HepG2 (cell line): Measurements from ENCODE around the gene MICALL2. TPM values are rescaled to one million over a fixed set of nuclear protein-coding genes. Genes with fewer than 3 reads are reported as not detected.
A peak's percentile ranks its signal among the peaks of the same experiment; 100 is the strongest.

Experiments
- ATAC-seq: fragments of 200-7000 bp; cut with Tn5 transposase; 3 replicates; pipeline ENCODE4 v1.9.1; 2020; ENCODE audit warnings: mild to moderate bottlenecking, moderate library complexity
- BruUV-seq: library from RNA; stranded (reverse); fragments of 400-500 nt; replicated peaks from 2 replicates; lab custom pipeline; 2021; lab: Mats Ljungman, UMichigan
- CTCF ChIA-PET: fragments of 300-600 bp; formaldehyde crosslinking; extraction: SDS; loops from one replicate; lab custom pipeline; 2021; ENCODE audit warnings: low total read pairs, inconsistent platforms, low intra/inter-chr PET ratio; lab: Yijun Ruan, JAX
- POLR2A ChIA-PET: fragments of 350-600 bp; sonication (Branson Sonifier 250); formaldehyde crosslinking; loops from one replicate; lab custom pipeline; 2020; ENCODE audit warnings: antibody characterized with exemption, inconsistent platforms; lab: Yijun Ruan, JAX
- DNase-seq: peaks from one replicate; pipeline ENCODE4 v3.0.0-alpha.2; 2015; ENCODE audit warnings: low spot score
- FAIRE-seq: peaks from 3 replicates; lab custom pipeline; 2011; peaks lifted over from hg19 to GRCh38; lab: Jason Lieb, UNC
- H2AFZ ChIP-seq: one replicate; pipeline ENCODE4 v1.6.1; 2011; ENCODE audit warnings: low read length, inconsistent platforms
- H3K27ac ChIP-seq: fragments of 300-600 bp; 3 replicates; pipeline ENCODE4 v1.8.0; 2011; ENCODE audit warnings: mixed run types, mild to moderate bottlenecking, mixed read lengths, low read length, inconsistent platforms; ENCODE audit not compliant: insufficient read depth; ENCODE audit errors: extremely low read length
- H3K27me3 ChIP-seq, 2 experiments: fragments of 200-600 bp in 1 of 2; 2 replicates in 1 of 2; 3 replicates in 1 of 2; pipeline versions ENCODE4 v1.6.0 to v1.8.0; 2011; ENCODE audit warnings: low read length in 2 of 2, mild to moderate bottlenecking in 2 of 2, moderate library complexity in 2 of 2, inconsistent platforms in 1 of 2; ENCODE audit not compliant: insufficient read depth in 2 of 2, control insufficient read depth in 1 of 2
- H3K36me3 ChIP-seq, 2 experiments: fragments of 200-600 bp in 1 of 2; replicated peaks in 1 of 2; 2 replicates in 1 of 2; 3 replicates in 1 of 2; pipeline versions ENCODE4 v1.5.1 to v1.8.0; 2011; ENCODE audit warnings: low read length in 2 of 2, inconsistent platforms in 1 of 2; ENCODE audit not compliant: insufficient read depth in 2 of 2, control insufficient read depth in 1 of 2
- H3K4me1 ChIP-seq: 2 replicates; pipeline ENCODE4 v1.5.1; 2012; ENCODE audit warnings: low read length, inconsistent platforms; ENCODE audit not compliant: insufficient read depth
- H3K4me2 ChIP-seq: 2 replicates; pipeline ENCODE4 v1.6.0; 2011; ENCODE audit warnings: low read depth, low read length, inconsistent platforms
- H3K4me3 ChIP-seq, 3 experiments: fragments of 200-600 bp in 1 of 3; sonication (generic), shearing (Covaris generic) in 1 of 3; replicated peaks in 1 of 3; 2 replicates each; pipeline ENCODE4 v1.5.1; 2011 to 2016; ENCODE audit warnings: low read length in 3 of 3, inconsistent platforms in 2 of 3, low read depth in 2 of 3, mild to moderate bottlenecking in 2 of 3, control low read depth in 1 of 3, mixed read lengths in 1 of 3; ENCODE audit not compliant: insufficient read depth in 1 of 3
- H3K79me2 ChIP-seq: one replicate; pipeline ENCODE4 v1.6.1; 2011; ENCODE audit warnings: low read length, inconsistent platforms; ENCODE audit not compliant: insufficient read depth
- H3K9ac ChIP-seq: 2 replicates; pipeline ENCODE4 v1.6.0; 2011; ENCODE audit warnings: mild to moderate bottlenecking, low read depth, low read length, inconsistent platforms; ENCODE audit not compliant: insufficient read depth
- H3K9me3 ChIP-seq: 2 replicates; pipeline ENCODE4 v1.5.1; 2012; ENCODE audit warnings: mild to moderate bottlenecking, low read length
- H4K20me1 ChIP-seq: 2 replicates; pipeline ENCODE4 v1.6.0; 2011; ENCODE audit warnings: inconsistent platforms, mild to moderate bottlenecking, low read length, moderate library complexity; ENCODE audit not compliant: insufficient read depth
- CTCF ChIP-seq: sonication (generic); formaldehyde crosslinking; IDR thresholded peaks from 2 replicates; pipeline ENCODE4 v1.5.0; 2020; ENCODE audit warnings: mild to moderate bottlenecking, missing genetic modification reagents, moderate library complexity
- FOSL1 ChIP-seq: sonication (generic); formaldehyde crosslinking; IDR thresholded peaks from 2 replicates; pipeline ENCODE4 v1.9.0; 2021; ENCODE audit warnings: missing genetic modification reagents, borderline replicate concordance
- GATAD2A ChIP-seq: IDR thresholded peaks from 2 replicates; pipeline ENCODE4 v1.6.1; 2016
- HNRNPK ChIP-seq: fragments of 200-400 bp; formaldehyde crosslinking; IDR thresholded peaks from 2 replicates; pipeline ENCODE4 v1.6.1; 2018; ENCODE audit warnings: low read length, low read depth, moderate library complexity, mild to moderate bottlenecking; ENCODE audit not compliant: poor library complexity, severe bottlenecking
- MAFG ChIP-seq: sonication (generic); formaldehyde crosslinking; IDR thresholded peaks from 2 replicates; pipeline ENCODE4 v1.5.1; 2020; ENCODE audit warnings: mild to moderate bottlenecking, missing genetic modification reagents
- PCBP1 ChIP-seq: fragments of 200-400 bp; formaldehyde crosslinking; IDR thresholded peaks from 2 replicates; pipeline ENCODE4 v1.6.1; 2017; ENCODE audit warnings: mild to moderate bottlenecking, low read depth, low read length, borderline replicate concordance
- SKI ChIP-seq: fragments of 450-650 bp; IDR thresholded peaks from one replicate; pipeline ENCODE4 v1.6.1; 2018; ENCODE audit warnings: mild to moderate bottlenecking; ENCODE audit not compliant: partially characterized antibody
- ZBTB38 ChIP-seq: sonication (generic); formaldehyde crosslinking; IDR thresholded peaks from 2 replicates; pipeline ENCODE4 v1.5.1; 2020; ENCODE audit warnings: mild to moderate bottlenecking, missing genetic modification reagents
- ZFP62 ChIP-seq: sonication (generic); formaldehyde crosslinking; IDR thresholded peaks from 2 replicates; pipeline ENCODE4 v1.4.0; 2020; ENCODE audit warnings: missing genetic modification reagents
- ZNF10 ChIP-seq: sonication (generic); formaldehyde crosslinking; IDR thresholded peaks from 2 replicates; pipeline ENCODE4 v1.4.0; 2020; ENCODE audit warnings: mild to moderate bottlenecking, low read depth, missing genetic modification reagents, borderline replicate concordance
- ZNF543 ChIP-seq: sonication (generic); formaldehyde crosslinking; IDR thresholded peaks from 2 replicates; pipeline ENCODE4 v1.4.0; 2020; ENCODE audit warnings: mild to moderate bottlenecking, missing genetic modification reagents
- ZNF768 ChIP-seq: sonication (generic); formaldehyde crosslinking; IDR thresholded peaks from 2 replicates; pipeline ENCODE4 v1.4.0; 2020; ENCODE audit warnings: missing genetic modification reagents
- ZUFSP ChIP-seq: sonication (generic); formaldehyde crosslinking; IDR thresholded peaks from 2 replicates; pipeline ENCODE4 v1.9.0; 2021; ENCODE audit warnings: missing genetic modification reagents, mild to moderate bottlenecking, borderline replicate concordance
- WGBS: methylation state at CpG from one replicate; pipeline ENCODE4 v1.1.6; 2017; ENCODE audit warnings: low lambda C conversion rate; 5-methylcytosine and 5-hydroxymethylcytosine counted together
- in situ Hi-C: cut with HindIII; loops from 2 replicates; pipeline ENCODE4 v1.10.0; 2017; ENCODE audit warnings: low pct_unique_long_range_greater_than_20kb; ENCODE audit not compliant: extremely low pct_ligation_motif_present
- intact Hi-C: fragments of 100-400 bp; cut with micrococcal nuclease; formaldehyde crosslinking; loops from one replicate; pipeline ENCODE4 v1.10.0; 2022; ENCODE audit not compliant: unreplicated experiment
- polyA plus RNA-seq, 8 experiments: library from polyadenylated mRNA; depleted of rRNA in 3 of 8; stranded (reverse) in 7 of 8; unstranded in 1 of 8; fragments of >200 nt; fragmentation: Illumina TruSeq in 4 of 8; extraction: Trizol in 4 of 8; gene quantifications; 2 replicates each; pipeline versions ENCODE4 v1.2.1 to v1.2.3, GENCODE V29; 2011 to 2016; ENCODE audit warnings: low read depth in 4 of 8, missing spikeins in 1 of 8, mixed read lengths in 1 of 8; ENCODE audit not compliant: insufficient read depth in 1 of 8
- total RNA-seq, 5 experiments: library from RNA; depleted of rRNA; stranded (reverse); fragments of >200 nt; fragmentation: Illumina TruSeq; extraction: Trizol; gene quantifications; 2 replicates each; pipeline ENCODE4 v1.2.3, GENCODE V29; 2016; ENCODE audit warnings: low read depth in 1 of 5

The MICALL2 gene
- total and polyA plus RNA-seq, 2 of the 13 experiments (the other 11 are each of a cell fraction or from before 2014, with no cell fraction given) = 5.8 to 12.4 TPM

- H3K27me3 ChIP-seq = peaks cover 0 to 2% of the 10 kb centered on the region in 2 experiments; a peak in 1 of 5 replicates
- WGBS = 63% methylated on average over 7 of the region's 10 CpGs
- no peak overlapping the region for H3K9ac ChIP-seq
- in situ Hi-C loops (no loop called here), intact Hi-C loops (loop anchor here (5.0 kb wide), 1 partner anchor 474 kb away; no protein-coding TSS in a partner anchor)
- no peak for ATAC-seq
- H3K79me2 ChIP-seq = peaks cover 7% of the 10 kb centered on the region
- no peak for FAIRE-seq
- no peaks in the 10 kb centered on the region for H4K20me1 ChIP-seq
- no TSS peak for BruUV-seq
- H3K27ac ChIP-seq = no peak overlapping the region
- TF ChIP-seq GATAD2A (CRISPR knock-in tag) = no peak
- TF ChIP-seq FOSL1 = no peak
- no peak for TF ChIP-seq ZNF543
- H3K36me3 ChIP-seq = no peaks in the 10 kb centered on the region; a peak in 1 of 5 replicates
- no peak overlapping the region for H3K4me3 ChIP-seq
- DNase-seq = no peak
- H2AFZ ChIP-seq = no peak overlapping the region
- ChIA-PET POLR2A (interaction anchor here (4.4 kb wide), 1 partner anchor 48 kb away, joined by 30 read pairs; the partner anchor contains the start of gene TMEM184A), CTCF (no interaction called here)
- H3K4me1 ChIP-seq = peaks cover 56% of the 10 kb centered on the region
- no peaks in the 10 kb centered on the region for H3K9me3 ChIP-seq
- H3K4me2 ChIP-seq = no peak overlapping the region
These were observed 49.0 kb upstream of the MICALL2 start for GRCh38 chr7:1508277-1508758.

GRCh38 chr7:1505731-1506550, 46.7 kb upstream of the MICALL2 start:
- H3K9ac ChIP-seq = peak overlapping the region; percentile 29; the same call in 1 of the 2 replicates
- H3K27ac ChIP-seq = peak overlapping the region; percentile 26
- H3K4me3 ChIP-seq = peak overlapping the region in 1 of 3 experiments; percentile 10; a peak in 1 of 6 replicates
- POLR2A ChIA-PET = interaction anchor here (0.7 to 4.4 kb wide), 5 partner anchors 8 to 50 kb away, joined by 3 to 30 read pairs (median 10); partner anchors contain the start of gene TMEM184A
- FAIRE-seq (no peak), DNase-seq (no peak), ATAC-seq (no peak; the same call in 2 of the 3 replicates)
- peak overlapping the region; percentile 51; the same call in 1 of the 2 replicates for H3K4me2 ChIP-seq
- no peak overlapping the region for H2AFZ ChIP-seq
- H3K4me1 ChIP-seq = peaks cover 45% of the 10 kb centered on the region
- no peaks in the 10 kb centered on the region for H3K9me3 ChIP-seq
- peaks cover 26% of the 10 kb centered on the region for H3K79me2 ChIP-seq
- intact Hi-C loops = loop anchor here (2.0 to 5.0 kb wide), 3 partner anchors 15 to 476 kb away; no protein-coding TSS in a partner anchor
- in situ Hi-C loops = no loop called here
- BruUV-seq = no TSS peak
- H3K27me3 ChIP-seq = peaks cover 0 to 2% of the 10 kb centered on the region in 2 experiments; a peak in 1 of 5 replicates
- H3K36me3 ChIP-seq = peaks cover 7 to 20% of the 10 kb centered on the region in 2 experiments; a peak in 4 of 5 replicates
- CTCF ChIA-PET = interaction anchor here (0.9 to 1.5 kb wide), 2 partner anchors 24 to 50 kb away, joined by 3 to 10 read pairs; partner anchors contain the start of genes MAFK and TMEM184A
- no peaks in the 10 kb centered on the region for H4K20me1 ChIP-seq
- 53% methylated on average over 22 of the region's 35 CpGs for WGBS
- TF ChIP-seq ZNF768 (CRISPR knock-in tag) (0 out of 2 replicates have a peak, but pooled peaks have one; percentile 51), MAFG (CRISPR knock-in tag) (no peak), ZNF10 (no peak), CTCF (CRISPR knock-in tag) (0 out of 2 replicates have a peak, but pooled peaks have one; percentile 4), PCBP1 (peak; percentile 99), SKI (no peak), ZUFSP (CRISPR knock-in tag) (no peak), HNRNPK (peak; percentile 95), ZBTB38 (peak; percentile 67), ZFP62 (no peak)
